T47D (cell line): ENCODE measurements around the gene HSF5.

ENCODE experiments used
- DNase-seq, 2 experiments: peaks; one replicate each; pipeline versions ENCODE4 v3.0.0 to v3.0.0-alpha.2; 2011 to 2012; ENCODE audit warnings: low read depth in 1 of 2, low spot score in 1 of 2
- JUND ChIP-seq: IDR thresholded peaks from 2 replicates; pipeline ENCODE4 v1.6.1; 2012; ENCODE audit warnings: low read depth
- in situ Hi-C: cut with HindIII; loops from 2 replicates; pipeline ENCODE4 v1.10.0; 2016; ENCODE audit warnings: low sequenced_read_pairs, low pct_unique_long_range_greater_than_20kb

Gene HSF5, protein sequence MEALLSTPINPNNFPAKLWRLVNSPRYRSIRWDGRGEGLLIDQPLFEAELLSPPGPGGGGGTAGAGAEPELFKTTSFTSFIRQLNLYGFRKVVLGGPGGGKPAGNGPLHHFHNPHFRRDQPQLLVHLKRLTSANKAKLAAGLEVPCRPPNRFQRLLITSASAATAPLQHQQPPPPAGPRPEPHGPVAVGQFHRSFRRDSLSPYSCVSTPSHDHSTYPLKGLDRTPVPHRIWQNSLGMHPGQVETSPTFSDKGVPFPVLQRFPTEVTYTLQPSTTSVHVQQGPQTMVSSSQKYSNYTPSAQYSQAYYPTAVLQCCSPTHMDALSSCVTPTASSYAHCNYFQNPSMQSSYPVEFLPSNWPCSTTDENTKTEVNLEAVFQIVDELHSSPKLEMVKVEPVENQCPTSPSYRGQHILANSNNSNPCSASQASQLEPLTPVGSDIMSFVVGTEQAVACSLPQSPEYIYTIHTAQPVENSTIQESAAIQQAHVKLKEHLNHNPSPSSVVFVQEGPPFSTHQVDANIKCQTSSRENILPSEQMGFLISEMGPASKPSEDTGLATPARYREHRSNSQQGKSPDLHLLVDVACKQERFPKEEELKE

GRCh38 chr17:58487589-58488427, at the start of gene HSF5:
HSF5 (minus strand) TSS chr17:58488408; CDS start chr17:58488274, 134 bp downstream.
- no peak for DNase-seq
- in situ Hi-C loops = no loop called here
- TF ChIP-seq JUND = no peak

- in situ Hi-C loops = no loop called here
- TF ChIP-seq JUND = no peak
- no peak for DNase-seq
Observed at GRCh38 chr17:58537266-58537665, 49.1 kb upstream of the HSF5 start.

- no peak for TF ChIP-seq JUND
- DNase-seq = no peak
- in situ Hi-C loops = no loop called here
Observed at GRCh38 chr17:58536542-58536941, 48.3 kb upstream of the HSF5 start.

DNA sequence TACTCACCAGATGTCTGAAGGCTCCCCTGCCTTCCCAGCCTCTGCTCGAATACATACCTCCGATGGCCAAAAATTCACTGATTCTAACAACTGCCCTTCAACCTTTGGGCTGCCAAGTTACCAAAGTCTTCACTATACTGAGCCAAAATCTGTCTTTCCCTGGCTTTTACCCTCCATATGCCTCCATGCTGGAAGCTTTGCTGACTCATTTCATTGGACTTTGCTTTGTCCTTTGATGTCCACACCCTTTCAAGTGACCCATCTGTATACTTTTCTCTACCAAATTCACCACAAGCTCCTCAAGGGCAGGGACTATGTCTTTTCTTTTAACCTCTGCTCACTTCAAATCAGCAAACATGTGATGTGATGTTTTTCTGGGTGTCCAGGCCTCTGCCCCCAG, 47.2 kb upstream of the HSF5 start:
- no peak for TF ChIP-seq JUND
- no peak for DNase-seq
- in situ Hi-C loops = no loop called here

- no peak for TF ChIP-seq JUND
- DNase-seq = no peak
- in situ Hi-C loops = no loop called here
Observed at GRCh38 chr17:58534901-58535421, 46.8 kb upstream of the HSF5 start.

DNA sequence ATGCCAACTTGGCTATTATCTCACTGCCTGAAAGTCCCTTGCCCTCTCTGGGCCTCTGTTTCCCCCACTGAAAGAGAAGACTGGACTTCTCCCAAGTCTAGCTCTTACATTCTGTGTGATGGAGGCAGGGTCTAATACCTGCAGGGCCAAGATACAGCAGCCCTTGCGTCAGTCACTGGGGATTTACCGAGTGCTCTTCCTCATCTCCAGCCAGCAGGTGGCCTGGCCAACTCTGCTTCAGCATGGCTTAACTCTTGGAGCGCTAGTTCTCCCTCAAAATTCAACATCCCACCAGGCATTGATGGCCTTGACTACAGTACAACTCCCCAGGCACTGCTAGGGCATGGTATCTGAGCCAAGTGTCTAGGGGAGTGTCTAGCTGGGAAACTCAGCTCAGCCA, 46.1 kb upstream of the HSF5 start:
- peak in 1 of 2 experiments; percentile 19 for DNase-seq
- no peak for TF ChIP-seq JUND
- in situ Hi-C loops = no loop called here

GRCh38 chr17:58533616-58534188, 45.5 kb upstream of the HSF5 start:
- no peak for TF ChIP-seq JUND
- DNase-seq = no peak
- in situ Hi-C loops = no loop called here

- no peak for TF ChIP-seq JUND
- DNase-seq = no peak
- in situ Hi-C loops = no loop called here
Observed at GRCh38 chr17:58532555-58532951, 44.3 kb upstream of the HSF5 start.

DNA sequence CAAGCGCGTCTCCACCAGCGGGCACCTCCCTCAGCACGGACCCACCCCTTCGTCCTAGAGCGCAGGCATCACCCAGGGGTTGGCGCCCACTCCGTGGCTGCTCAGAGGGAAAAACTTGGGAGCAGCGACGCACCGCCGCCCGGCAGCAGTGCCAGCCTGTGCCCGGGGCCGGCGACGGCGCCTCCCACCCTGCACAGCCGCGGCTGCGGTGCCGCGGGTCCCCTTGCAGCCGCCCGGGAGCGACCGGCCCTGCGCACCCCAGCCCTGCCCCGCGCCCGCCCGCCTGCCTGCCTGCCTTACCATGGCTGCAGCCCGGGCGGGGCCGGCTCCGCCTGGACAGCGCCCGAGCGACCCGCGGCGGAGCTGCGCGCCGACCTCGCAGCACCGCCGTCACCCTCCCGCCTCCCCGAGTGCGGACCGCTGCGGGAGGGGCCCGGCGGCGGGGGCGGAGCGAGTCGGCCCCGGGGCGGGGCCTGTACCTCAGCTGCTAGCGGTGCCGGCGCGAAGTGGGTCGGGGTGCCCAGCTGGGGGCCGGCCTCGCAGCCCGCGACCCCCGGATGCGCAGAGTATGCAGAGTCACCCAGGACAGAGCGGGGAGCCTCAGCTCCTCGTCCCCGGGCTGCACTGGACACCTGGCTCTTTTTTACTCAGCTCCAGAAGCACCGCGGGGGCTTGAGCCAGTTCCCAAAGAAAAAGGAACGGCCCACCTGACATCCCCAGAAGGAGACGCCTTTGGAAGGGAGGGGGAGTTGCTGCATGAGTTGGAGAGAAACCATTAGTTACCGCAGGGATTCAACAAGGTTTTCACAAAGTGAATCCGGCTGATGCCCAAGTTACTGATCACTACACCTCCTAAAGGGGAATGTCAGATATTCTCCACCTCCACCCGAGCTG, 43.7 kb upstream of the HSF5 start:
- no peak for TF ChIP-seq JUND
- peak; percentile 75 to 79 for DNase-seq
- in situ Hi-C loops = no loop called here

- in situ Hi-C loops = no loop called here
- no peak for DNase-seq
- TF ChIP-seq JUND = no peak
Observed at GRCh38 chr17:58531122-58531521, 42.9 kb upstream of the HSF5 start.

DNA sequence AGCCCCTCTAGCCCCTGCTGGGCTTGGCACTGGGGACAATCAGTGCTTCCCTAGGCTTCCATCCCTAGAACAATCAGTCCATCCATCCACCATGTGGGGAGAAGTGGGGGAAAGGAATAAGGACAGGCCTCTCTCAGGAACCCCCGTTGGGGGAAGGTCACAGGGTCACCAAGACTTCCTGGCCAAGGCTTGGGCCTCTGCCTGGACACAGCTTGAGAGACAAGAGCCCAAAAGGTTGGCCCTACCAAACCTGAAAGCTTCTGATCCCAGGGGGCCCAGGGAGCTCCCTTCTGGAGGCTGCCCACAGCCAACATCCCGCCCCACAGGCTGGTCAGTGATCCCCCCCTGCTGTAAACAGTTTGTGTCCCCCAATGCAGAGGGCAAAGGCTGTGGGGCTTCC, 42.4 kb upstream of the HSF5 start:
- TF ChIP-seq JUND = no peak
- DNase-seq = no peak
- in situ Hi-C loops = no loop called here
